B cell (primary cell): ENCODE data around the gene ZCCHC7.

ENCODE experiments used
- EZH2 ChIP-seq: IDR thresholded peaks from 2 replicates; pipeline ENCODE4 v1.6.1; 2012; ENCODE audit warnings: borderline replicate concordance, low read depth, mild to moderate bottlenecking, moderate library complexity, low read length; ENCODE audit not compliant: insufficient read depth, poor library complexity, severe bottlenecking
- TF ChIP-seq, protein P1 (sequence below): fragments of 200-600 bp; IDR thresholded peaks from one replicate; pipeline ENCODE4 v1.8.0; 2022; ENCODE audit warnings: antibody characterized with exemption, mild to moderate bottlenecking

- TF ChIP-seq, protein P1, sequence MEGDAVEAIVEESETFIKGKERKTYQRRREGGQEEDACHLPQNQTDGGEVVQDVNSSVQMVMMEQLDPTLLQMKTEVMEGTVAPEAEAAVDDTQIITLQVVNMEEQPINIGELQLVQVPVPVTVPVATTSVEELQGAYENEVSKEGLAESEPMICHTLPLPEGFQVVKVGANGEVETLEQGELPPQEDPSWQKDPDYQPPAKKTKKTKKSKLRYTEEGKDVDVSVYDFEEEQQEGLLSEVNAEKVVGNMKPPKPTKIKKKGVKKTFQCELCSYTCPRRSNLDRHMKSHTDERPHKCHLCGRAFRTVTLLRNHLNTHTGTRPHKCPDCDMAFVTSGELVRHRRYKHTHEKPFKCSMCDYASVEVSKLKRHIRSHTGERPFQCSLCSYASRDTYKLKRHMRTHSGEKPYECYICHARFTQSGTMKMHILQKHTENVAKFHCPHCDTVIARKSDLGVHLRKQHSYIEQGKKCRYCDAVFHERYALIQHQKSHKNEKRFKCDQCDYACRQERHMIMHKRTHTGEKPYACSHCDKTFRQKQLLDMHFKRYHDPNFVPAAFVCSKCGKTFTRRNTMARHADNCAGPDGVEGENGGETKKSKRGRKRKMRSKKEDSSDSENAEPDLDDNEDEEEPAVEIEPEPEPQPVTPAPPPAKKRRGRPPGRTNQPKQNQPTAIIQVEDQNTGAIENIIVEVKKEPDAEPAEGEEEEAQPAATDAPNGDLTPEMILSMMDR, result peak; percentile 33
- no peak for TF ChIP-seq EZH2
Observed at GRCh38 chr9:37374892-37375291, 254.5 kb downstream of the ZCCHC7 start.
